HEK293 (cell line): ENCODE results near the gene TJP3.

ENCODE experiments used
- FEZF1 ChIP-seq: fragments of 450-650 bp; formaldehyde crosslinking; IDR thresholded peaks from 2 replicates; pipeline ENCODE4 v1.5.1; 2016; ENCODE audit warnings: missing biosample characterization, missing genetic modification characterization
- GLIS2 ChIP-seq: fragments of 450-650 bp; formaldehyde crosslinking; IDR thresholded peaks from 2 replicates; pipeline ENCODE4 v1.5.1; 2016; ENCODE audit warnings: missing biosample characterization, missing genetic modification characterization
- KLF17 ChIP-seq: fragments of 450-650 bp; formaldehyde crosslinking; IDR thresholded peaks from 2 replicates; pipeline ENCODE4 v1.5.1; 2016; ENCODE audit warnings: missing biosample characterization, missing genetic modification characterization
- KLF8 ChIP-seq: fragments of 450-650 bp; formaldehyde crosslinking; IDR thresholded peaks from 2 replicates; pipeline ENCODE4 v1.5.1; 2016; ENCODE audit warnings: missing biosample characterization, missing genetic modification characterization
- PRDM2 ChIP-seq: fragments of 450-650 bp; formaldehyde crosslinking; IDR thresholded peaks from 2 replicates; pipeline ENCODE4 v1.5.1; 2016; ENCODE audit warnings: missing biosample characterization, missing genetic modification characterization, borderline replicate concordance
- PRDM6 ChIP-seq: fragments of 450-650 bp; formaldehyde crosslinking; IDR thresholded peaks from 2 replicates; pipeline ENCODE4 v1.5.1; 2017; ENCODE audit warnings: missing biosample characterization, missing genetic modification characterization
- REPIN1 ChIP-seq: fragments of 450-650 bp; formaldehyde crosslinking; IDR thresholded peaks from 2 replicates; pipeline ENCODE4 v1.5.1; 2017; ENCODE audit warnings: missing biosample characterization, missing genetic modification characterization, low read depth
- ZBTB11 ChIP-seq: fragments of 450-650 bp; formaldehyde crosslinking; conservative IDR thresholded peaks from 2 replicates; pipeline ENCODE4 v1.5.1; 2016; ENCODE audit warnings: low read depth, missing biosample characterization, missing genetic modification characterization
- ZBTB20 ChIP-seq: fragments of 450-650 bp; formaldehyde crosslinking; IDR thresholded peaks from 2 replicates; pipeline ENCODE4 v1.5.1; 2016; ENCODE audit warnings: missing biosample characterization, missing genetic modification characterization
- ZNF121 ChIP-seq: fragments of 450-650 bp; formaldehyde crosslinking; IDR thresholded peaks from 2 replicates; pipeline ENCODE4 v1.5.1; 2016; ENCODE audit warnings: missing biosample characterization, missing genetic modification characterization
- ZNF138 ChIP-seq: fragments of 450-650 bp; formaldehyde crosslinking; IDR thresholded peaks from 2 replicates; pipeline ENCODE4 v1.5.1; 2016; ENCODE audit warnings: missing biosample characterization, missing genetic modification characterization, borderline replicate concordance
- ZNF169 ChIP-seq: fragments of 450-650 bp; formaldehyde crosslinking; IDR thresholded peaks from 2 replicates; pipeline ENCODE4 v1.5.1; 2016; ENCODE audit warnings: missing biosample characterization, missing genetic modification characterization
- ZNF280C ChIP-seq: fragments of 450-650 bp; formaldehyde crosslinking; IDR thresholded peaks from 2 replicates; pipeline ENCODE4 v1.5.1; 2016; ENCODE audit warnings: missing biosample characterization, missing genetic modification characterization
- ZNF324 ChIP-seq: fragments of 450-650 bp; formaldehyde crosslinking; IDR thresholded peaks from 2 replicates; pipeline ENCODE4 v1.5.1; 2016; ENCODE audit warnings: missing biosample characterization, missing genetic modification characterization
- ZNF37A ChIP-seq: fragments of 450-650 bp; IDR thresholded peaks from 2 replicates; pipeline ENCODE4 v1.5.1; 2018; ENCODE audit warnings: missing biosample characterization, missing genetic modification characterization
- ZNF529 ChIP-seq: fragments of 450-650 bp; formaldehyde crosslinking; IDR thresholded peaks from 2 replicates; pipeline ENCODE4 v1.5.1; 2017; ENCODE audit warnings: missing genetic modification characterization, missing biosample characterization; ENCODE audit not compliant: insufficient replicate concordance
- ZNF548 ChIP-seq: fragments of 450-650 bp; formaldehyde crosslinking; IDR thresholded peaks from 2 replicates; pipeline ENCODE4 v1.5.1; 2016; ENCODE audit warnings: missing biosample characterization, missing genetic modification characterization
- ZNF560 ChIP-seq: fragments of 450-650 bp; formaldehyde crosslinking; IDR thresholded peaks from 2 replicates; pipeline ENCODE4 v1.5.1; 2017; ENCODE audit warnings: missing biosample characterization, missing genetic modification characterization, borderline replicate concordance
- ZNF585B ChIP-seq: fragments of 450-650 bp; formaldehyde crosslinking; IDR thresholded peaks from 2 replicates; pipeline ENCODE4 v1.5.1; 2016; ENCODE audit warnings: missing biosample characterization, missing genetic modification characterization
- ZNF629 ChIP-seq: fragments of 450-650 bp; formaldehyde crosslinking; IDR thresholded peaks from 2 replicates; pipeline ENCODE4 v1.5.1; 2017; ENCODE audit warnings: missing biosample characterization, missing genetic modification characterization
- ZNF664 ChIP-seq: fragments of 450-650 bp; formaldehyde crosslinking; IDR thresholded peaks from 2 replicates; pipeline ENCODE4 v1.5.1; 2016; ENCODE audit warnings: missing biosample characterization, missing genetic modification characterization
- ZNF76 ChIP-seq: fragments of 450-650 bp; formaldehyde crosslinking; IDR thresholded peaks from 2 replicates; pipeline ENCODE4; 2016; ENCODE audit warnings: low read depth, missing biosample characterization, missing genetic modification characterization, borderline replicate concordance
- ZNF837 ChIP-seq: fragments of 450-650 bp; formaldehyde crosslinking; IDR thresholded peaks from 2 replicates; pipeline ENCODE4 v1.5.1; 2016; ENCODE audit warnings: missing biosample characterization, missing genetic modification characterization
- ZNF843 ChIP-seq: fragments of 450-650 bp; formaldehyde crosslinking; IDR thresholded peaks from 2 replicates; pipeline ENCODE4 v1.5.1; 2016; ENCODE audit warnings: missing biosample characterization, missing genetic modification characterization

TJP3 gene

GRCh38 chr19:3761382-3762129 lies 53.4 kb downstream of the TJP3 start, which contains the start of gene APBA3 (continued):
- TF ChIP-seq PRDM2: no peak
- peak; percentile 58 for TF ChIP-seq KLF8
- no peak for TF ChIP-seq ZNF169 (tag by site-specific recombination)
- TF ChIP-seq PRDM6 (tag by site-specific recombination): no peak
- TF ChIP-seq ZNF121 (tag by site-specific recombination): no peak
- no peak for TF ChIP-seq ZNF560
- TF ChIP-seq ZNF629 (tag by site-specific recombination): peak; percentile 70
- TF ChIP-seq KLF17 (tag by site-specific recombination): peak; percentile 62; the same call in 1 of the 2 replicates
- TF ChIP-seq ZNF585B: no peak
- no peak for TF ChIP-seq GLIS2 (tag by site-specific recombination)
- TF ChIP-seq ZNF529 (tag by site-specific recombination): no peak
- no peak for TF ChIP-seq ZNF37A (tag by site-specific recombination)
- peak; percentile 97 for TF ChIP-seq ZNF76 (tag by site-specific recombination)
- TF ChIP-seq ZBTB20: peak; percentile 93
- no peak for TF ChIP-seq ZNF138 (tag by site-specific recombination)
- peak; percentile 53 for TF ChIP-seq ZNF843 (tag by site-specific recombination)
- peak; percentile 99 for TF ChIP-seq ZBTB11
- TF ChIP-seq ZNF837 (tag by site-specific recombination): no peak
- TF ChIP-seq FEZF1 (tag by site-specific recombination): no peak
- TF ChIP-seq ZNF324 (tag by site-specific recombination): peak; percentile 75
- no peak for TF ChIP-seq ZNF664
- TF ChIP-seq ZNF280C (tag by site-specific recombination): no peak
- TF ChIP-seq ZNF548 (tag by site-specific recombination): no peak
- no peak for TF ChIP-seq REPIN1 (tag by site-specific recombination)
